ENCODE measurements around the gene RNU11.

- TF ChIP-seq CTCF (optimal IDR thresholded peaks at IDR 0.05 in 1 of 3, IDR thresholded peaks at IDR 0.05 in 1 of 3, conservative IDR thresholded peaks at IDR 0.05 in 1 of 3; ENCODE audit: extremely low read depth in 1 of 3, insufficient read depth in 2 of 3, low read length in 3 of 3) = no peak
- TF ChIP-seq EZH2 (IDR thresholded peaks at IDR 0.05; ENCODE audit: low read length) = no peak
Observed at GRCh38 chr1:28631713-28632112, 16.7 kb upstream of the RNU11 start.
